Neural cell (in vitro differentiated cells): Measurements from ENCODE around the gene MYCBPAP.
A peak's percentile ranks its signal among the peaks of the same experiment; 100 is the strongest.

Source experiments
- EP300 ChIP-seq: fragments of 450-650 bp; conservative IDR thresholded peaks from 2 replicates; pipeline ENCODE4 v1.6.1; 2014; ENCODE audit warnings: antibody characterized with exemption, mild to moderate bottlenecking, moderate library complexity; ENCODE audit not compliant: poor library complexity, severe bottlenecking
- POLR2AphosphoS5 ChIP-seq: IDR thresholded peaks from 2 replicates; pipeline ENCODE4 v1.6.1; 2012
- SMC3 ChIP-seq: fragments of 450-650 bp; conservative IDR thresholded peaks from 2 replicates; pipeline ENCODE4 v1.6.1; 2014; ENCODE audit warnings: antibody characterized with exemption, mild to moderate bottlenecking, moderate library complexity; ENCODE audit not compliant: poor library complexity
- TAF1 ChIP-seq: IDR thresholded peaks from 2 replicates; pipeline ENCODE4 v1.6.1; 2012; ENCODE audit warnings: low read depth
- TF ChIP-seq, protein P1 (sequence below): fragments of 450-650 bp; IDR thresholded peaks from 2 replicates; pipeline ENCODE4 v1.5.1; 2014; ENCODE audit warnings: antibody characterized with exemption, mild to moderate bottlenecking, moderate library complexity; ENCODE audit not compliant: poor library complexity, severe bottlenecking

GRCh38 chr17:50508573-50509460 lies 578 bp downstream of the MYCBPAP start:
- TF ChIP-seq SMC3 (no peak), TAF1 (no peak), EP300 (no peak), POLR2AphosphoS5 (peak; percentile 11)
- TF ChIP-seq, protein P1, sequence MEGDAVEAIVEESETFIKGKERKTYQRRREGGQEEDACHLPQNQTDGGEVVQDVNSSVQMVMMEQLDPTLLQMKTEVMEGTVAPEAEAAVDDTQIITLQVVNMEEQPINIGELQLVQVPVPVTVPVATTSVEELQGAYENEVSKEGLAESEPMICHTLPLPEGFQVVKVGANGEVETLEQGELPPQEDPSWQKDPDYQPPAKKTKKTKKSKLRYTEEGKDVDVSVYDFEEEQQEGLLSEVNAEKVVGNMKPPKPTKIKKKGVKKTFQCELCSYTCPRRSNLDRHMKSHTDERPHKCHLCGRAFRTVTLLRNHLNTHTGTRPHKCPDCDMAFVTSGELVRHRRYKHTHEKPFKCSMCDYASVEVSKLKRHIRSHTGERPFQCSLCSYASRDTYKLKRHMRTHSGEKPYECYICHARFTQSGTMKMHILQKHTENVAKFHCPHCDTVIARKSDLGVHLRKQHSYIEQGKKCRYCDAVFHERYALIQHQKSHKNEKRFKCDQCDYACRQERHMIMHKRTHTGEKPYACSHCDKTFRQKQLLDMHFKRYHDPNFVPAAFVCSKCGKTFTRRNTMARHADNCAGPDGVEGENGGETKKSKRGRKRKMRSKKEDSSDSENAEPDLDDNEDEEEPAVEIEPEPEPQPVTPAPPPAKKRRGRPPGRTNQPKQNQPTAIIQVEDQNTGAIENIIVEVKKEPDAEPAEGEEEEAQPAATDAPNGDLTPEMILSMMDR: no peak
